Cardiac muscle cell (in vitro differentiated cells and primary cell): ENCODE data around the gene SUGP1. TPM values are rescaled to one million over a fixed set of nuclear protein-coding genes. Genes with fewer than 3 reads are reported as not detected.

Experiments used
- DNase-seq, 2 donors: peaks; one replicate each; pipeline versions ENCODE4 v3.0.0 to v3.0.0-alpha.2; 2010 to 2017; ENCODE audit warnings: low read depth in 1 of 2, low spot score in 1 of 2
- H3K27ac ChIP-seq: fragments of 200-600 bp; sonication (generic); 2 replicates; pipeline ENCODE4 v1.5.1; 2016
- H3K27me3 ChIP-seq: fragments of 200-600 bp; sonication (generic); 2 replicates; pipeline ENCODE4 v1.6.0; 2016; ENCODE audit warnings: control low read depth
- H3K36me3 ChIP-seq: fragments of 200-600 bp; sonication (generic); 2 replicates; pipeline ENCODE4 v1.5.1; 2016; ENCODE audit warnings: control low read depth
- H3K4me1 ChIP-seq: fragments of 200-600 bp; sonication (generic); 2 replicates; pipeline ENCODE4 v1.8.1; 2017; ENCODE audit warnings: low read depth, mild to moderate bottlenecking, mixed run types
- H3K4me3 ChIP-seq: fragments of 200-600 bp; sonication (generic); 2 replicates; pipeline ENCODE4 v1.5.1; 2016; ENCODE audit warnings: mild to moderate bottlenecking
- H3K9me3 ChIP-seq: fragments of 200-600 bp; sonication (generic); 2 replicates; pipeline ENCODE4 v1.5.1; 2017; ENCODE audit warnings: low read depth, mild to moderate bottlenecking, control low read depth
- CTCF ChIP-seq: IDR thresholded peaks from 2 replicates; pipeline ENCODE4 v1.5.1; 2012; ENCODE audit warnings: low read depth, mild to moderate bottlenecking, low read length
- polyA plus RNA-seq: library from polyadenylated mRNA; unstranded; fragments of >200 nt; fragmentation: Nextera tagmentation; extraction: Ambion mirVana; gene quantifications from 2 replicates; pipeline ENCODE4 v1.2.1, GENCODE V29; 2016
- total RNA-seq: library from RNA; depleted of rRNA; stranded (reverse); fragments of >200 nt; gene quantifications from 2 replicates; pipeline ENCODE4 v1.2.3, GENCODE V29; 2016

The SUGP1 gene
- total and polyA plus RNA-seq, 2 experiments from 2014 or later, result 74.5 to 84.6 TPM

- Histone ChIP-seq H3K4me1 (no peaks in the 10 kb centered on the region), H3K4me3 (no peak overlapping the region), H3K27ac (no peak overlapping the region), H3K36me3 (peaks cover 23% of the 10 kb centered on the region), H3K9me3 (no peaks in the 10 kb centered on the region), H3K27me3 (no peaks in the 10 kb centered on the region)
- DNase-seq, result no peak
- no peak for TF ChIP-seq CTCF
Measured at GRCh38 chr19:19334989-19335344, 14.7 kb upstream of the SUGP1 start.

DNA sequence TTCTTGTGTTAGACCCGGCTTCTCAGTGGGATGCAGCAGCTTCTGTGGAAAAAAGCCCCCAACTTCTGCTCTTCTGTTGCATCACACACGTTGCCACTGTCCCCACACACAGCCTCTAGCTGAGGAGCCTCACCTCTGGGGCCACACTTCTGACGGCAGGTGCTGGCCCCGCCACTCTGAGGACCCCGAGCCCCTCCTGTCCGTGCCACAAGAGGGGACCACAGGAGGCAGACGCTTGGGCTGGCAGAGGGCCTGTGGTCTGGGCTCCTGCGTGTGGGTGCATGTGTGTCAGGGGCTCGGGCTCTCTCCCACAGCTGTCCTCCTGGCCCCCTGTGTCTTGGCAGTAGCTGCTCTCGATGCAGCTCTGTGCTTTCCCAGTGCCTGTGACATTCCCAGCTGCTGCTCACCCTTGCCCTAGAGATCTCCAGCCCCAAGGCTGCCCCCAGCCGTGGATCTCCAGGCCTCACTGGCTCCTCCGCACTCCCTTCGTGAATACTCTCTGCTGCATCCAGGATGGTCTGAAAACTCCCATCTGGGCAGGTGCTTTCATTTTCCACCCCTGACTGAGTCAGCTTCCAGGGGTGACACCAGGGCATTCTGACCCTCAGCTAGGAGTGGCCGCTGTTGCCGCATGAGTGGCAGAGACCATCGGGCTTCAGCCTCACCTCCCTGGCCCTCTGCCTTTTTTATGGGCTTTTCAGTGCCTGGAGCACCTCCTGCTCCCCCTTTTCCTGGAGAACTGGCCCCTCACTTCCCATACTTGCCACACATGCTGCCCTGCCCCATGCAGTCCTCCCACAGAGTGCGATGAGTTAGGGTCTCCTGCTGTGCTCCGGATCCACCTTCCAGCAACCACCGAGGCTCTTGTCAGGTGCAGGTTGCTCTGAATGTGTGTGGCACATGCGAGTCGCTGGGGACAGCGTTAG is 14.0 kb upstream of the SUGP1 start:
- H3K4me3 ChIP-seq, result no peak overlapping the region
- peaks cover 21% of the 10 kb centered on the region for H3K36me3 ChIP-seq
- no peaks in the 10 kb centered on the region for H3K27me3 ChIP-seq
- DNase-seq, result no peak
- H3K4me1 ChIP-seq, result no peaks in the 10 kb centered on the region
- no peak for TF ChIP-seq CTCF
- no peak overlapping the region for H3K27ac ChIP-seq
- H3K9me3 ChIP-seq, result no peaks in the 10 kb centered on the region

DNA sequence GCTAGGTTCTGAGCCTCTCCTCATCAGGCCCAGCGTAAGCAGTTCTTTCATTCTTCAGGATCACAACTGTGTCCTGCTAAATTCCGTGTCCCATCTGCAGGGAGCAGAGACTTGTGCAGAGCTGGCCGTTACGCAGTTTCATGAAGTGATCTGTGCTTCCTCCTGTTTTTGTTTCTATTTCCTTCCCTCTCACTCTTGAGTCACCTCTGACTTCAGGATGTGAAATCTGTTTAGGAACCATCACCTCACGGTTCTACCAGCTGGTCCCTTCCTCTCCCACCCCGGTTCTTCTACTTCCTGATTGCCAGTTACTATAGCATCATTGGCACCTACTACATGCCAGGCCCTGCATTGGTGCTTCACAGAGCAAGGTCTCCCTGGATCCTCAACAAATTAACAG is 8.8 kb upstream of the SUGP1 start:
- TF ChIP-seq CTCF, result no peak
- DNase-seq, result no peak
- H3K36me3 ChIP-seq, result peaks cover 20% of the 10 kb centered on the region
- no peak overlapping the region for H3K4me3 ChIP-seq
- no peaks in the 10 kb centered on the region for H3K9me3 ChIP-seq
- no peaks in the 10 kb centered on the region for H3K27me3 ChIP-seq
- no peak overlapping the region for H3K27ac ChIP-seq
- peaks cover under 1% of the 10 kb centered on the region for H3K4me1 ChIP-seq

GRCh38 chr19:19327672-19328071 is 7.4 kb upstream of the SUGP1 start:
- Histone ChIP-seq H3K9me3 (no peaks in the 10 kb centered on the region), H3K27me3 (no peaks in the 10 kb centered on the region), H3K4me1 (peaks cover 8% of the 10 kb centered on the region), H3K4me3 (no peak overlapping the region), H3K27ac (no peak overlapping the region), H3K36me3 (peaks cover 27% of the 10 kb centered on the region)
- no peak for TF ChIP-seq CTCF
- DNase-seq, result no peak

DNA sequence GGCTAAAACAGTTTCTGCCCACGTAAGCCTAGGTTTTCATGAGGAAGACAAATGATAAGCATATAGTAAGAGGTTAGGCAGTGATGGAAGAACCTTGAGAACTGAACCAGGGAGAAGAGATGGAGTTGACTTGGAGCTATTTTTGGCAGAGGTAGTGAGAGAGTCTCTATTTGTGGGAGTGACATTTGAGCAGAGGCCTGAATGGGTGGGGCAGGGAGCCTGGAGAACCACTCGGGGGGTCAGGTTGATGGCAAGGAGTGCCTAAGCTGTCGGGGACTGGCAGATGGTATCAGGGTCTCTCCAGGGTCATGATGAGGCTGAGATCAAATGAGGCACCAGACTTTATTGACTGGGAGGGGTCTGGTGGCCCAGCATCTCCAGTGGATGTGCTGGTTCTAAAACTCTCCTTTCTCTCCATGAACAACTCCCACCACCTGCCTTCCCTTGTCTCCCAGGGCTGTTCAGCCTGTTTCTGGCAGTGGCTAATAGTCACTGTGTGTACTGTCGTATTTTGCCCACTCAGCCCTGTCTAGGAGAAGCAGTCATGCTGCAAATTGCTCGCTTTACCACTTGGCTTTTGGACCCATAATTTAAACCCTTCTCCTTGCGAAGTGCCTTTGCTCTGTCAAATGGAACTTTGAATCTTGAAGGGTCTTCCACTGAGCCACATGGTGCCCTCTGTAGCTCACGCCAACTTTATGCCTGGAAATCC is 3.9 kb upstream of the SUGP1 start:
- Histone ChIP-seq H3K27ac (peak overlapping the region; percentile 26), H3K4me3 (no peak overlapping the region)
- TF ChIP-seq CTCF, result no peak

More for the DNA sequence above, 3.9 kb upstream of the SUGP1 start:
- Histone ChIP-seq H3K36me3 (peaks cover 19% of the 10 kb centered on the region), H3K27me3 (no peaks in the 10 kb centered on the region), H3K9me3 (no peaks in the 10 kb centered on the region), H3K4me1 (peaks cover 18% of the 10 kb centered on the region)
- DNase-seq, result no peak
